C4-2B (cell line): Measurements from ENCODE around the gene GPR135.

Experiments
- H3K27ac ChIP-seq: fragments of 450-650 bp; 2 replicates; pipeline ENCODE4 v1.5.1; 2017
- ZFX ChIP-seq: fragments of 450-650 bp; IDR thresholded peaks from 2 replicates; pipeline ENCODE4 v1.6.1; 2017
- TF ChIP-seq, protein P1 (sequence below): fragments of 450-650 bp; conservative IDR thresholded peaks from 2 replicates; pipeline ENCODE4 v1.5.1; 2017; ENCODE audit warnings: mild to moderate bottlenecking

Gene GPR135, protein sequence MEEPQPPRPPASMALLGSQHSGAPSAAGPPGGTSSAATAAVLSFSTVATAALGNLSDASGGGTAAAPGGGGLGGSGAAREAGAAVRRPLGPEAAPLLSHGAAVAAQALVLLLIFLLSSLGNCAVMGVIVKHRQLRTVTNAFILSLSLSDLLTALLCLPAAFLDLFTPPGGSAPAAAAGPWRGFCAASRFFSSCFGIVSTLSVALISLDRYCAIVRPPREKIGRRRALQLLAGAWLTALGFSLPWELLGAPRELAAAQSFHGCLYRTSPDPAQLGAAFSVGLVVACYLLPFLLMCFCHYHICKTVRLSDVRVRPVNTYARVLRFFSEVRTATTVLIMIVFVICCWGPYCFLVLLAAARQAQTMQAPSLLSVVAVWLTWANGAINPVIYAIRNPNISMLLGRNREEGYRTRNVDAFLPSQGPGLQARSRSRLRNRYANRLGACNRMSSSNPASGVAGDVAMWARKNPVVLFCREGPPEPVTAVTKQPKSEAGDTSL

DNA sequence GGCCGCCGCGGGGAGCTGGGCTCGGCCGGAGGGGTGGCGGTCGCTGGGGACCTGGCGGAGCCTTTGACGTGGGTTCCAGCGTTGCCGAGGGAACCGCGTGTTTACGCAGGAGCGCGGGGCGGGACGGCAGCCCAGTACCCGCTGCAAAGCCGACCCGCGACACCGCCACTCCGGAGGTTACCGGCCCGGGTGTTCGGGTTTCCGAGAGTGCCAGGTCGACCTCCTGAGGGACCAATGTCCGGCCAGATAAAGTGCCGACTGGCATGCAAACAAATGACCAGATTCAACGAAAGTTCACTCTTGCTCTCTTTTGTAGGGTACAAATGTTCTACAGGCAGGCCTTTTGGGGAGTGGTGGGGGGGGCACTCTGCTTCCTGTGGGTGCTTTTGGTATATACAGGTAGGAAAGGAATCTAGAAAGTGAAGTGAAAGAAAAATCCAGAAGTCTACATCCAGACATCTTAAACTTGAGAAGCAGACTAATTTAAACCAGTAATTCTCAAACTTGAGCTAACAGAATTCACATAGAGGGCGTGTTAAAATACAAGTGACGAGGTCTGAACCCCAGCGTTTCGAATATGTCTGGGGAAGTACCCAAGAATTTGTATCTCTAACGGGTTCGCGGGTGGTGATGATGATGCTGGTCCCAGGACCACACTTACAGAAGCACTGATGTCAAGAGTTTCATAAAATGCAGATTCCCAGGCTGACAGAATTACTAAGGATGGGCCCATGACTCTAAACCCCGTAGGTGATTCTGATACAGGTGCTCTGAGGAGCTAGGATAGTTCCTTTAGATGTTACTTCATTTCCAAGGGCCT lies at the start of gene GPR135:
TSS of gene GPR135 (minus strand) at position 65 of the 820 bp plus-strand sequence. CDS start 154 bp downstream, outside the sequence.
- no peak for TF ChIP-seq ZFX
- TF ChIP-seq, protein P1, sequence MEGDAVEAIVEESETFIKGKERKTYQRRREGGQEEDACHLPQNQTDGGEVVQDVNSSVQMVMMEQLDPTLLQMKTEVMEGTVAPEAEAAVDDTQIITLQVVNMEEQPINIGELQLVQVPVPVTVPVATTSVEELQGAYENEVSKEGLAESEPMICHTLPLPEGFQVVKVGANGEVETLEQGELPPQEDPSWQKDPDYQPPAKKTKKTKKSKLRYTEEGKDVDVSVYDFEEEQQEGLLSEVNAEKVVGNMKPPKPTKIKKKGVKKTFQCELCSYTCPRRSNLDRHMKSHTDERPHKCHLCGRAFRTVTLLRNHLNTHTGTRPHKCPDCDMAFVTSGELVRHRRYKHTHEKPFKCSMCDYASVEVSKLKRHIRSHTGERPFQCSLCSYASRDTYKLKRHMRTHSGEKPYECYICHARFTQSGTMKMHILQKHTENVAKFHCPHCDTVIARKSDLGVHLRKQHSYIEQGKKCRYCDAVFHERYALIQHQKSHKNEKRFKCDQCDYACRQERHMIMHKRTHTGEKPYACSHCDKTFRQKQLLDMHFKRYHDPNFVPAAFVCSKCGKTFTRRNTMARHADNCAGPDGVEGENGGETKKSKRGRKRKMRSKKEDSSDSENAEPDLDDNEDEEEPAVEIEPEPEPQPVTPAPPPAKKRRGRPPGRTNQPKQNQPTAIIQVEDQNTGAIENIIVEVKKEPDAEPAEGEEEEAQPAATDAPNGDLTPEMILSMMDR = no peak
- no peak within 1 kb of the TSS for H3K27ac ChIP-seq

DNA sequence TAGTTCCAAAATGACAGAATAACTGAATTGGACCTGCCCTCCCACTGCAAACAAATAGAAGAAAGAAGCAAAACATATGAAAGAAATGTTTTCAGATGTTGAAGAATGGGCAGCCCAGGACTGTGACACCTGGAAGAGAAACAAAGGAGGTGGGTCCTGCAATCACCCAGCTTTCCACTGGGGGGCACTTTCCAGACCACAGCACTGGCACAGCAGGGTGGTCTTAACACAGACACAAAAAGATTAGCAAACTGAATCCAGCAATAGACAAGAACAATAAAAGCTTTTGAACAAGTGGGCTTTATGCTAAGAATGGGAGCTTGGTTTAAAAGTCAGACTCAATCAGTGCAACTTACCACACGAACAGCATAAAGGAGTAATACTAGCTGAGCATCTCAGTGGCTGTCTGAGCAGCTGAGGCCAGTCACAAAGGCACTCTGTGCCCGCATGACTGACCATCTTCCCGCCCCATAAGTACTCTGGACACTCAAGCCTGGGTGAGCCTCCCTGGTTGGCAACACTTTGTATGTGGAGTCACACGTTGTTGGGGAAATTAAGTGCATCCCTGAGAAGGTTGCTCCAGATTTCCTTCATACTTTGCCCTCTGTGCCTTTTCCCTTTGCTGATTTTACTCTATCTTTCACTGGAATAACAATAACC lies 46.9 kb upstream of the GPR135 start:
- no peak overlapping the region for H3K27ac ChIP-seq
- TF ChIP-seq ZFX = no peak
- TF ChIP-seq, protein P1 = peak; percentile 78

DNA sequence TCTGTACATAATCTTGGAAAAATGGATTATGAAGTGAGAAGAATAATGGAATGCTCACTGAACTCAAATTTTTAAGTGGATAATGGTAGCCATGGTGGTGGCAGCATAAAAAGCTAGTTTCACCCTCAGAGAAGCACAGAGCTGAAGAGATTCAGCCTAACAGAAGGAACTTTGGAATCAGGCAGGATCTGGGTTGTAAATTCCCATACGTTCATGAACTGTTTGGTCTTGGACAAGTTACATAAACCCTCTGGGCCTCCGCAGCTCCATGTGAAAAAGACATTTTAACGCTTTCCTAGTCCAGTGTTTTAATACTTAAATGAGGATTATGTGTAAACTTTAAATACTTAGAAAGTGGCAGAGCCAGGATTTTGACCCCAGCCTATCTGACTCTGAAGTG lies 45.8 kb upstream of the GPR135 start:
- H3K27ac ChIP-seq = no peak overlapping the region
- TF ChIP-seq, protein P1 = no peak
- no peak for TF ChIP-seq ZFX

DNA sequence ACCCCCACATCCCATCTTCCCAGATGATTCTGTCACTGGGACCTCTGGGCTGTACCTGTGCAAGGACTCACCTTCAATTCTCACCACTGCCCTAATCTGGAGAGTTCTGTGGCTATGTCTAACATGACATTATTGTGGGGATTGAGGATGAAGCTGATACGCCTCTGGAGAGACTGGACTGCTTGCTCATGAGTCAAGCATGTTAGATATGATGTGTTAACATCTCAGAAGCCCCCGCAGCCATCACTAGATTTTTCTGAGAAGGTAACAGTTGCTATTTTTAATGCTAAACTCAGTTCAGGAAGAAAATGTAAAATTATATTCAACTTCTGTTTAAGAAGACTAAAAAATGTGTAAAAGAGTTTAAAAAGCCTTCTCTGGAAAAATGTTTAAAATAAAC lies 44.8 kb upstream of the GPR135 start:
- TF ChIP-seq, protein P1 = no peak
- no peak for TF ChIP-seq ZFX
- H3K27ac ChIP-seq = no peak overlapping the region

DNA sequence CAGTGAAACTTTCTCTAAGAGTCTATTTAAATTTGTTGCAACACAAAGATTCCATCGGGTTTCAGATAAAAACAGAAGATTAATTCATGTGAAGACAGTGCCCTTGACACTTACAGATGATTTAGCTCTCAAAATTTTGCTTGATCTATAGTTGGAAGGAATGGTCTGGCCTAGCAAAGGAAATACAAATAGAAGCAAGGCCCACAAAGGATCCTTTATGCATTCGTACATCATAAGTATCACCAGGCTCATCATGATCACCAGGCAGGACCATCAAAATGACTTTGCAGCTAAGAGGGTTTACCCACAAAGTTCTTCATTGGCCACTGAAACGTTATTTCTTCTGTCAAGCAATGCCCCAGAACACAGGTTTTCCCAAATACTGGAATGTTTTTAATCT lies 43.9 kb upstream of the GPR135 start:
- no peak for TF ChIP-seq ZFX
- TF ChIP-seq, protein P1 = no peak
- H3K27ac ChIP-seq = no peak overlapping the region

DNA sequence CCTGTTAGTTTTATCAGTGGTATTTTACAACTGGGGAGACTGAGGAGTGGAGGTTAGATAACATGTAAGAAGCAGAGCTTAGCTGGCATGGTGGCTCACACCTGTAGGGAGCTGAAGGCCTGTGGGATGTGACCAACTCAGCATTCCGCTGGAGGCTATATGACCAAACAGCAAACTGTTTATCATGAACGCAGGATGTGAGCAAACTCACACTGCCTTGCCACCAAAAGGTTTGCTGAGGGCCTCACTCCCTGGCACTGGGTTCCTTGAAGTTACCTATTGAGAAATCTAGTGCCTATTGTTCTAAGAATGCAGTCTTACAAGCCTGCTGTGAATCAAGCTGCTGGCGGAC lies 42.5 kb upstream of the GPR135 start:
- no peak overlapping the region for H3K27ac ChIP-seq
- TF ChIP-seq, protein P1 = no peak; the same call in 1 of the 2 replicates
- no peak for TF ChIP-seq ZFX
